GM21737 (cell line): ENCODE measurements around the gene KDM5A.
A peak's percentile ranks its signal among the peaks of the same experiment; 100 is the strongest.
"Not testable (repeated sequence)": the region's sequence is repeated elsewhere in the genome, so short reads cannot be mapped to it uniquely, and the experiment has no call there.

Experiments
- ATAC-seq: cut with Tn5 transposase; IDR thresholded peaks from one replicate; pipeline ENCODE4 v1.9.1; 2021; ENCODE audit warnings: mild to moderate bottlenecking, moderate library complexity; ENCODE audit not compliant: unreplicated experiment

KDM5A gene

GRCh38 chr12:389142-390096, at the start of gene KDM5A:
Gene KDM5A (minus strand): TSS chr12:389320. CDS start chr12:389091, 229 bp downstream.
- peak; percentile 85 for ATAC-seq

- not testable (repeated sequence) for ATAC-seq
Measured at GRCh38 chr12:435737-436136, 46.6 kb upstream of the KDM5A start.

- ATAC-seq: no peak
Measured at GRCh38 chr12:422526-422925, 33.4 kb upstream of the KDM5A start.

- ATAC-seq: no peak
Measured at GRCh38 chr12:418432-418831, 29.3 kb upstream of the KDM5A start.

GRCh38 chr12:414859-415258, 25.7 kb upstream of the KDM5A start:
- no peak for ATAC-seq

- no peak for ATAC-seq
Measured at GRCh38 chr12:402029-402389, 12.9 kb upstream of the KDM5A start.

GRCh38 chr12:401235-402028, 12.3 kb upstream of the KDM5A start, which contains the start of gene CCDC77:
Gene CCDC77 (plus strand): TSS chr12:401644. CDS start chr12:409384, 7,740 bp downstream.
- peak; percentile 97 for ATAC-seq

GRCh38 chr12:400828-401227, 11.7 kb upstream of the KDM5A start:
- no peak for ATAC-seq

- ATAC-seq: peak; percentile 43
Measured at GRCh38 chr12:388541-389141, 479 bp downstream of the KDM5A start.

- ATAC-seq: no peak
Measured at GRCh38 chr12:388012-388411, 1.1 kb downstream of the KDM5A start.

GRCh38 chr12:386651-387050, 2.5 kb downstream of the KDM5A start:
- ATAC-seq: no peak

- not testable (repeated sequence) for ATAC-seq
Measured at GRCh38 chr12:370739-371485, 18.2 kb downstream of the KDM5A start.

- ATAC-seq: no peak
Measured at GRCh38 chr12:367972-368371, 21.1 kb downstream of the KDM5A start.

- no peak for ATAC-seq
Measured at GRCh38 chr12:366820-367219, 22.3 kb downstream of the KDM5A start.

- no peak for ATAC-seq
Measured at GRCh38 chr12:359091-359490, 30.0 kb downstream of the KDM5A start.

- no peak for ATAC-seq
Measured at GRCh38 chr12:356276-356988, 32.7 kb downstream of the KDM5A start.

- not testable (repeated sequence) for ATAC-seq
Measured at GRCh38 chr12:351197-351596, 37.9 kb downstream of the KDM5A start.

- not testable (repeated sequence) for ATAC-seq
Measured at GRCh38 chr12:349625-350024, 39.5 kb downstream of the KDM5A start.

- not testable (repeated sequence) for ATAC-seq
Measured at GRCh38 chr12:343036-343435, 46.1 kb downstream of the KDM5A start.

GRCh38 chr12:337039-337438, 52.1 kb downstream of the KDM5A start:
- no peak for ATAC-seq
